Measurements from ENCODE around the gene RAB31.
"Not testable (repeated sequence)": the region's sequence is repeated elsewhere in the genome, so short reads cannot be mapped to it uniquely, and the experiment has no call there.

RAB31 gene

GRCh38 chr18:9886005-9886348, 177.9 kb downstream of the RAB31 start:
- Histone ChIP-seq H3K36me3 (ENCODE audit: control insufficient read depth in 5 of 5, insufficient read depth in 5 of 5, low read length in 5 of 5) (no peaks in the 10 kb centered on the region), H3K27ac (ENCODE audit: low read depth, low read length) (no peak overlapping the region), H3K9me3 (ENCODE audit: control insufficient read depth in 5 of 5, low read length in 5 of 5) (no peaks in the 10 kb centered on the region), H3K27me3 (ENCODE audit: control insufficient read depth in 5 of 5, insufficient read depth in 4 of 5, low read length in 5 of 5) (no peaks in the 10 kb centered on the region), H3K4me1 (ENCODE audit: control insufficient read depth in 5 of 5, insufficient read depth in 5 of 5, low read length in 5 of 5) (peaks cover 0 to 4% (median 0%) of the 10 kb centered on the region in 5 donors), H3K9ac (ENCODE audit: low read length in 5 of 5) (no peak overlapping the region), H3K4me3 (ENCODE audit: low read depth in 1 of 5, low read length in 5 of 5) (no peak overlapping the region)

- H3K9me3 ChIP-seq (ENCODE audit: control insufficient read depth in 5 of 5, low read length in 5 of 5), result no peaks in the 10 kb centered on the region
- H3K4me3 ChIP-seq (ENCODE audit: low read depth in 1 of 5, low read length in 5 of 5), result no peak overlapping the region
- no peak overlapping the region for H3K9ac ChIP-seq (ENCODE audit: low read length in 5 of 5)
- no peak overlapping the region for H3K27ac ChIP-seq (ENCODE audit: low read depth, low read length)
- no peaks in the 10 kb centered on the region for H3K27me3 ChIP-seq (ENCODE audit: control insufficient read depth in 5 of 5, insufficient read depth in 4 of 5, low read length in 5 of 5)
- H3K4me1 ChIP-seq (ENCODE audit: control insufficient read depth in 5 of 5, insufficient read depth in 5 of 5, low read length in 5 of 5), result peaks cover 0 to 4% (median 0%) of the 10 kb centered on the region in 5 donors
- no peaks in the 10 kb centered on the region for H3K36me3 ChIP-seq (ENCODE audit: control insufficient read depth in 5 of 5, insufficient read depth in 5 of 5, low read length in 5 of 5)
Measured at GRCh38 chr18:9887992-9888391, 179.9 kb downstream of the RAB31 start.

GRCh38 chr18:9890196-9890595, 182.1 kb downstream of the RAB31 start:
- Histone ChIP-seq H3K27ac (ENCODE audit: low read depth, low read length) (no peak overlapping the region), H3K9me3 (ENCODE audit: control insufficient read depth in 5 of 5, low read length in 5 of 5) (no peaks in the 10 kb centered on the region), H3K4me1 (ENCODE audit: control insufficient read depth in 5 of 5, insufficient read depth in 5 of 5, low read length in 5 of 5) (peaks cover 0 to 4% (median 0%) of the 10 kb centered on the region in 5 donors), H3K36me3 (ENCODE audit: control insufficient read depth in 5 of 5, insufficient read depth in 5 of 5, low read length in 5 of 5) (no peaks in the 10 kb centered on the region), H3K27me3 (ENCODE audit: control insufficient read depth in 5 of 5, insufficient read depth in 4 of 5, low read length in 5 of 5) (no peaks in the 10 kb centered on the region), H3K4me3 (ENCODE audit: low read depth in 1 of 5, low read length in 5 of 5) (no peak overlapping the region), H3K9ac (ENCODE audit: low read length in 5 of 5) (no peak overlapping the region)

GRCh38 chr18:9890957-9891356, 182.9 kb downstream of the RAB31 start:
- Histone ChIP-seq H3K36me3 (ENCODE audit: control insufficient read depth in 5 of 5, insufficient read depth in 5 of 5, low read length in 5 of 5) (no peaks in the 10 kb centered on the region), H3K4me3 (ENCODE audit: low read depth in 1 of 5, low read length in 5 of 5) (no peak overlapping the region), H3K9me3 (ENCODE audit: control insufficient read depth in 5 of 5, low read length in 5 of 5) (no peaks in the 10 kb centered on the region), H3K4me1 (ENCODE audit: control insufficient read depth in 5 of 5, insufficient read depth in 5 of 5, low read length in 5 of 5) (peaks cover 0 to 4% (median 0%) of the 10 kb centered on the region in 5 donors), H3K9ac (ENCODE audit: low read length in 5 of 5) (no peak overlapping the region), H3K27ac (ENCODE audit: low read depth, low read length) (no peak overlapping the region), H3K27me3 (ENCODE audit: control insufficient read depth in 5 of 5, insufficient read depth in 4 of 5, low read length in 5 of 5) (no peaks in the 10 kb centered on the region)

- not testable (repeated sequence) for H3K9ac ChIP-seq (ENCODE audit: low read length in 5 of 5); H3K36me3 ChIP-seq (ENCODE audit: control insufficient read depth in 5 of 5, insufficient read depth in 5 of 5, low read length in 5 of 5); H3K4me1 ChIP-seq (ENCODE audit: control insufficient read depth in 5 of 5, insufficient read depth in 5 of 5, low read length in 5 of 5); H3K27ac ChIP-seq (ENCODE audit: low read depth, low read length); H3K27me3 ChIP-seq (ENCODE audit: control insufficient read depth in 5 of 5, insufficient read depth in 4 of 5, low read length in 5 of 5); H3K9me3 ChIP-seq (ENCODE audit: control insufficient read depth in 5 of 5, low read length in 5 of 5); H3K4me3 ChIP-seq (ENCODE audit: low read depth in 1 of 5, low read length in 5 of 5)
Measured at GRCh38 chr18:9891515-9891914, 183.4 kb downstream of the RAB31 start.

- H3K4me1 ChIP-seq (ENCODE audit: control insufficient read depth in 5 of 5, insufficient read depth in 5 of 5, low read length in 5 of 5), result peaks cover 0 to 4% (median 0%) of the 10 kb centered on the region in 5 donors
- no peaks in the 10 kb centered on the region for H3K27me3 ChIP-seq (ENCODE audit: control insufficient read depth in 5 of 5, insufficient read depth in 4 of 5, low read length in 5 of 5)
- H3K27ac ChIP-seq (ENCODE audit: low read depth, low read length), result no peak overlapping the region
- no peak overlapping the region for H3K9ac ChIP-seq (ENCODE audit: low read length in 5 of 5)
- H3K9me3 ChIP-seq (ENCODE audit: control insufficient read depth in 5 of 5, low read length in 5 of 5), result no peaks in the 10 kb centered on the region
- no peaks in the 10 kb centered on the region for H3K36me3 ChIP-seq (ENCODE audit: control insufficient read depth in 5 of 5, insufficient read depth in 5 of 5, low read length in 5 of 5)
- H3K4me3 ChIP-seq (ENCODE audit: low read depth in 1 of 5, low read length in 5 of 5), result no peak overlapping the region
Measured at GRCh38 chr18:9894454-9895068, 186.5 kb downstream of the RAB31 start.

- Histone ChIP-seq H3K4me1 (ENCODE audit: control insufficient read depth in 5 of 5, insufficient read depth in 5 of 5, low read length in 5 of 5) (no peaks in the 10 kb centered on the region), H3K9ac (ENCODE audit: low read length in 5 of 5) (no peak overlapping the region), H3K27ac (ENCODE audit: low read depth, low read length) (no peak overlapping the region), H3K9me3 (ENCODE audit: control insufficient read depth in 5 of 5, low read length in 5 of 5) (no peaks in the 10 kb centered on the region), H3K36me3 (ENCODE audit: control insufficient read depth in 5 of 5, insufficient read depth in 5 of 5, low read length in 5 of 5) (no peaks in the 10 kb centered on the region), H3K27me3 (ENCODE audit: control insufficient read depth in 5 of 5, insufficient read depth in 4 of 5, low read length in 5 of 5) (no peaks in the 10 kb centered on the region), H3K4me3 (ENCODE audit: low read depth in 1 of 5, low read length in 5 of 5) (no peak overlapping the region)
Measured at GRCh38 chr18:9897129-9897528, 189.0 kb downstream of the RAB31 start.

- not testable (repeated sequence) for H3K27ac ChIP-seq (ENCODE audit: low read depth, low read length); H3K9me3 ChIP-seq (ENCODE audit: control insufficient read depth in 5 of 5, low read length in 5 of 5); H3K4me1 ChIP-seq (ENCODE audit: control insufficient read depth in 5 of 5, insufficient read depth in 5 of 5, low read length in 5 of 5); H3K27me3 ChIP-seq (ENCODE audit: control insufficient read depth in 5 of 5, insufficient read depth in 4 of 5, low read length in 5 of 5); H3K4me3 ChIP-seq (ENCODE audit: low read depth in 1 of 5, low read length in 5 of 5); H3K36me3 ChIP-seq (ENCODE audit: control insufficient read depth in 5 of 5, insufficient read depth in 5 of 5, low read length in 5 of 5); H3K9ac ChIP-seq (ENCODE audit: low read length in 5 of 5)
Measured at GRCh38 chr18:9897787-9898291, 189.7 kb downstream of the RAB31 start.

GRCh38 chr18:9898792-9899549, 190.9 kb downstream of the RAB31 start:
- no peak overlapping the region for H3K9ac ChIP-seq (ENCODE audit: low read length in 5 of 5)
- no peak overlapping the region for H3K27ac ChIP-seq (ENCODE audit: low read depth, low read length)
- H3K36me3 ChIP-seq (ENCODE audit: control insufficient read depth in 5 of 5, insufficient read depth in 5 of 5, low read length in 5 of 5), result no peaks in the 10 kb centered on the region
- no peak overlapping the region for H3K4me3 ChIP-seq (ENCODE audit: low read depth in 1 of 5, low read length in 5 of 5)
- H3K4me1 ChIP-seq (ENCODE audit: control insufficient read depth in 5 of 5, insufficient read depth in 5 of 5, low read length in 5 of 5), result peaks cover 0 to 3% (median 0%) of the 10 kb centered on the region in 5 donors
- no peaks in the 10 kb centered on the region for H3K9me3 ChIP-seq (ENCODE audit: control insufficient read depth in 5 of 5, low read length in 5 of 5)
- no peaks in the 10 kb centered on the region for H3K27me3 ChIP-seq (ENCODE audit: control insufficient read depth in 5 of 5, insufficient read depth in 4 of 5, low read length in 5 of 5)

- H3K9me3 ChIP-seq (ENCODE audit: control insufficient read depth in 5 of 5, low read length in 5 of 5); H3K27ac ChIP-seq (ENCODE audit: low read depth, low read length); H3K27me3 ChIP-seq (ENCODE audit: control insufficient read depth in 5 of 5, insufficient read depth in 4 of 5, low read length in 5 of 5); H3K4me1 ChIP-seq (ENCODE audit: control insufficient read depth in 5 of 5, insufficient read depth in 5 of 5, low read length in 5 of 5); H3K9ac ChIP-seq (ENCODE audit: low read length in 5 of 5); H3K36me3 ChIP-seq (ENCODE audit: control insufficient read depth in 5 of 5, insufficient read depth in 5 of 5, low read length in 5 of 5); H3K4me3 ChIP-seq (ENCODE audit: low read depth in 1 of 5, low read length in 5 of 5): not testable (repeated sequence)
Measured at GRCh38 chr18:9899550-9899930, 191.4 kb downstream of the RAB31 start.

All from subcutaneous abdominal adipose tissue (tissue), 5 donors.